ENCODE results near the gene LACTB.

Gene LACTB

DNA sequence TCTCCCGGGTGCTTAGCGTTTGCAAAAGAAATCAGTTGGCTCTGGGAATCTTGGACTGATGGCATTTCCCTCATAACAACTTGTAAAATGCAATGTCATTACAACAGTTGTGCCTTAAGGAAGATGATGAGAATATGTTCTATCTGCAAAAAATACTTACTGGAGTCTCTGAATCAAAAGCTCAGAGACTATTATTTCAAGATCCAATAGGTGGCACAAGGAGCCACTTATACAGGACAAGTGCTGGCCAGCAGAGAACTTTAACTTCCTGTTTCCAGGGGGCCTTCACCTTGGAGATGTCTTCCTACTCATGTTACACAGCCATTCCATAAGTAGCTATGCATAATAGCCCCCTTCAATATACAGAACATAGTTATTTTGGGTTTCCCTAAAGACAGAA is 44.6 kb downstream of the LACTB start:
- in situ Hi-C loops (cut with HindIII; ENCODE audit: low sequenced_read_pairs): no loop called here

DNA sequence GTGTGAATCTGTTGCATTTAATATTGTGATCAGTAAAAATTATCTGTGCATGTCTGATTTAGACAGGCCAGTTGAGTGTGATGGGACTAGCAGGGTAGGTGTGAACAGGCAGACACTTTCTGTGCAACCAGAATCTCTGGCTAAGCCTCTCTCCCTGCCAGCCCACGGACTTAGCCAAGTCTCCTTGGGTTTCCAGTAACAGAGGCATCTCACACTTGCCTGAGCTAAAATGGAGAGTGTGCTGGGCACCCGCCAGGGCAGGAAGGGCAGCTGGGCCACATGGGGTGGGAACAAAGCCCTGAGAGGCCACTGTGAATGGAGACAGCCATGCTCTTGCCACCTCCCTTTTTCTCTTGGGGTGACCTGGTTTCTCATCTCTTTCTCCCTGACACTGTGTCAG is 48.1 kb downstream of the LACTB start:
- in situ Hi-C loops (cut with HindIII; ENCODE audit: low sequenced_read_pairs): no loop called here

DNA sequence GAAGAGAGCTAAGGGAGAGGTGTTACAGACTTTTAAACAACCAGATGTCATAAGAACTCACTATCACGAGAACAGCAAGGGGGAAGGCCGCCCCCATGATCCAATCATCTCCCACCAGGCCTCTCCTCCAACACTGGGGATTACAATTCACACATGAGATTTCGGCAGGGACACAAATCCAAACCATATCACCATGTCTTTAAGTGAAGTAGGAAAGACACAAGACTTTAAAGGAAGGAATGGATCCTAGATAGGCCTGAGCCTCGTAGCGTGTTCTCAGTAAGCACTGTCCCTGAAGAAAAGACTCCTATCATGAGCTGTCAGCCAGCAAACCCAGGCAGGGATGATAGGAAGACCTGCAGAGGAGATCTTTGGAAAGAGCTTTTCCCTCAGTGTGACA is 50.7 kb downstream of the LACTB start:
- in situ Hi-C loops (cut with HindIII; ENCODE audit: low sequenced_read_pairs): no loop called here

DNA sequence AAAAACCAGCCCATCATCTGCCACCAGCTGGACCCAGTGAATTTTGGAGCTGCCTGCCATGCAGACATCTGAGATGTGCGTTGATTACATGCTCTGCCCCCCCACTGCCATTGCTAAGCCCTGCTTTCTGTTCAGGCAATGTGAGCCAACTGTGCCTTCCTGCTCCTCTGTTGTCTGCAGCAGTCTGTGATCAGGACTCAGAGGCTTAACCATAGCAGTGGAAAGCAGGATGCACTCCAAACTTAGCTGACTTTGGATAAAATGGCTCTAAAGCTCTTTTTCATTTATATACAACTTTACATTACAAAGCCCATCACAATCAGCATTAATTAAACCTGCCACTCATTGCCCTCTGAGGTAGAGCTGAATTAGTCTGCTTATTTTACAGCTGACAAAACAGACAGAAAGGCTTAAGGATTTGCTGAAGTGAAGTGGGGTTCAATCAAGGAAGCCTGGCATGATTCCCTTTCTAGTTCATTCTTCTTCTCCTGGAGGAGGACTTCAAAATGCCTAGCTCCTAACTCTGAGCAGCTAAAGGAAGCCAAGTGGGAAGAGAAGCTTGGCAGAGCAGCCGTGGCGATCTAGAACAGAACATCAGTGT is 51.3 kb downstream of the LACTB start:
- in situ Hi-C loops (cut with HindIII; ENCODE audit: low sequenced_read_pairs): no loop called here

DNA sequence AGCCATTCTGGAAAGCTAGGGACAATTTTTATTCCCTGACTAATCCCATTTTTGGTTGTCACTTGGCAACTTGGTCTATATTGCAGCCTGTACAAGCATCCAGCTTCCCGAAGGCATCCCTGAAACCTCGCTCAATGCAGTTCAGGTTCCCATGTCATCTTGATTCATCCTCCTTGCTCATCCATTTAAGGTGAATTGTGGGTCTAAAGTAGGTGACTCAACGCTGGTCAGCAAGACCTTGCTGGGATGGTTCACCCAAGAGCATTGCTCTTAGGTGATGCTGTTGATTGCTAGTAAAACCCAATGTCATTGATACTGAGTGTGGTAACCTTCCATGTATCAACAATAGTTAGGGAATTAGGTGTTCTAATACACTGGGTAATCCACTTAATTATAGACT is 54.6 kb downstream of the LACTB start:
- in situ Hi-C loops (cut with HindIII; ENCODE audit: low sequenced_read_pairs): no loop called here

DNA sequence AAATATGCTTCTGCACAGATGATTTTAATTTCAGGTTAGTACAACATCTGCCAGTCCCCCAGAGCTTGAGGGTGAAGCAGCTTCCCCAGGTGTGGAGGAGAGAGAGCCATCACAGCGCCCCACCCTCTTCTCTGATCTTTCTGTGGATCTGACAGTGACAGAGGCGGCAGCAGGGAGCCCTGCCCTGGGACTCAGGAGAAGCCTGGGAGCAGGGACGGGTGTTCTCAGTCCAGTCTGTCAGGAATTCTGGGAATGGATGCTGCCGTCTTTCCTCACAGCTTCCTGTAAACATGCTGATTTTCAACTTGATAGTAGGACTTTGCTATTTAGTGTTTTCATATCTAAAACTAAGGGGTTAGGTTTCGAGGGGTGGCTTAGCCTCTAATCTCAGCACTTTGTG is 56.4 kb downstream of the LACTB start:
- in situ Hi-C loops (cut with HindIII; ENCODE audit: low sequenced_read_pairs): no loop called here

DNA sequence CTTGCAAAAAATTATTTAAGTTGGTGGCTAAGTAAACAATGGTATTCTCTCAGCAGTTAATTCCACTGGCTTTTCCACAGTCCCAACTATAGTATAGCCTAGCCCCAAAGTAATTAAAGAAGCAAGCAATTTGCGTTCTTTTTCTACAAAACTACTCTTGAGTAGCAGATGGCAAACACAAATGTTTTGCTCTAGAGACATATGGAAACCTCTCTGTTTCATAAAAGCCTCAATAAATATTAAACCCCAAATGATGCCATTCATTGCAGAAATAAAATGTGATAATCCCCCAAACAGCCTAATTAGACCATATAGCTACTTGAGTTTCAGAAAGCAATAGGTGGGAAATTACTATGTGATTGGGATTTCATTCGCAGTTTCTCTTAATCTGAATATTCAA is 59.1 kb downstream of the LACTB start:
- in situ Hi-C loops (cut with HindIII; ENCODE audit: low sequenced_read_pairs): no loop called here

DNA sequence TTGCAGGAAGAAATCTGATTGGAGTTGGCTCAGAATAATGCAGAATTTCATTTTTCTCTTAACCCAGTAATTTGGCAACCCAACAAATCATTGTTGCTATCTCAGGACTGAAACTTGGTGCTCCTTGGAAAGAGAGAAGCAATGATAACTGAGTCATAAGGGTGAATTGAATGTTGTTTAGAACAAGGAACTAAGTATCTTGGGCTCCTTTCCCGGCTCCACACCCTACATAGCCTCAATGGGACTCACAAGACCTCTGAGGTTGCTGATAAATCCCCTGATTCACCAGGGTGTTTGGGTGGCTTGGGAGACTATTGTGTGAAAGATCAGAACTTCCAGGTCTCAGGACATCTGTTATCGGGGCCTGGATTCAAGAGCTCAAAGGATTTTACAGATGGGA is 60.0 kb downstream of the LACTB start:
- in situ Hi-C loops (cut with HindIII; ENCODE audit: low sequenced_read_pairs): no loop called here

DNA sequence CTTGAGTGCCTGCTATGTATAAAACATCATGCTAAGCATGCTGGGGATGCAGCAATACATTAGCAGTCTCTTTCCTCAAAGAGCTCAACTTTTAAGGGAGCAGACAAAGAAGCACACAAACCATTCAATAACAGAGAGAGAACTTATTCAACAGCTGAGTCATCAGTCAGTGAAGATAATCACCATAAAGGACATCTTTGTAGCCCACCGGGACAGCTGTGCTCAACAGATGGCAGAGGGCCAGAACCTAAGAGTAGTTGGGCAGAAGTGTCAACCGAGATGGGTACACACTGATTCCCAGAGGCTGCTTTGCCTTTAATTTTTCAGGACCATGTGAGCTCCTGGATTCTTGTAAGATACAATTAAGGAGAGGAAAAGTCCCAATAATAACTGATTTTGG is 63.5 kb downstream of the LACTB start:
- in situ Hi-C loops (cut with HindIII; ENCODE audit: low sequenced_read_pairs): no loop called here

DNA sequence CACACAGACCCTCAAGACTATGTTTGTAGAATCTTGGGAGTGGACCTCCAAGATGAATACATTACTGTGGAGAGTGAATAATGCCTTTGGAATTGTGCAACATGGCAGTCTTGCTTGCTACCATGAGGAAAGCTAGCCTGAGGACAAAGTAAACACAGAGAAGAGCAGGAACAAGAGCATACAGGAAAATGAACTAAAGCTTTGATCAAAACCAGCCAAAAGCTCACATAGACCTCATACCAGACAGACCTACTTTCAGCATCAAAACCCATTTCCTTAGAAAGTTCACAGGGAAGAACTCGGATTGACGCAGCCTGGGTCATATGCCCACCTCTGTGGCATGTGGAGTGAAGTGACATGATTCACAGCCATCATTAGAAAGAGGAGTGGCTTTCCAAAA is 64.4 kb downstream of the LACTB start:
- in situ Hi-C loops (cut with HindIII; ENCODE audit: low sequenced_read_pairs): no loop called here

DNA sequence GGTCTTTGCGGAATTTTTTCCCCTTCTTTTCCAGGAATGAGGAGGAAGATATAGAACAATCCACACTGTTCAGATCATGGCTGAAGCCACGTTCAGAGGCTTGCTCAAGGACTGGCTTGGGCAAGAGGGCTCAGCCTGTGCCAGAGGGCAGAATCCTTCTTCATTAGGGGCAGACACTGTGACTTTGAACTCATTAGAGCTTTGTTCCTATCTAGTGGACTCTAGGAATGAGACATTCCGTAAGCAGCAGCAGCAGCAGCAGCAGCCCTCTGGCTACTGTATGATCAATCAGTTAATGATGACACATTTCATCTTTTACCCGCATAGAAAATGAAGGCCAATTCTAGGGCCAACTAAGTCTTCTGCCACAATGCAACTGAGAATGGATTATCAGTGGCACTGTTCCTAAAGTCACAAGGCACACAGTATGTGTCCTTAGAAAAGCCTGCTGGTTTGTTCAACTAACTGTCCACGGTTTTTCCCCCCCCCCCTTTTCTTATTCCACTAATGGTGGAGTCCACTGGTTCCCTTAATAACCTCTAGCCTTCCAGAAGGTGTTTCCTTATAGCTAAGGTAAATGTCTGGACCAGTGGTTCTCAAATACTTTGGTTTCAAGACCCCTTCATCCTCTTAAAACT is 66.0 kb downstream of the LACTB start:
- in situ Hi-C loops (cut with HindIII; ENCODE audit: low sequenced_read_pairs): no loop called here

DNA sequence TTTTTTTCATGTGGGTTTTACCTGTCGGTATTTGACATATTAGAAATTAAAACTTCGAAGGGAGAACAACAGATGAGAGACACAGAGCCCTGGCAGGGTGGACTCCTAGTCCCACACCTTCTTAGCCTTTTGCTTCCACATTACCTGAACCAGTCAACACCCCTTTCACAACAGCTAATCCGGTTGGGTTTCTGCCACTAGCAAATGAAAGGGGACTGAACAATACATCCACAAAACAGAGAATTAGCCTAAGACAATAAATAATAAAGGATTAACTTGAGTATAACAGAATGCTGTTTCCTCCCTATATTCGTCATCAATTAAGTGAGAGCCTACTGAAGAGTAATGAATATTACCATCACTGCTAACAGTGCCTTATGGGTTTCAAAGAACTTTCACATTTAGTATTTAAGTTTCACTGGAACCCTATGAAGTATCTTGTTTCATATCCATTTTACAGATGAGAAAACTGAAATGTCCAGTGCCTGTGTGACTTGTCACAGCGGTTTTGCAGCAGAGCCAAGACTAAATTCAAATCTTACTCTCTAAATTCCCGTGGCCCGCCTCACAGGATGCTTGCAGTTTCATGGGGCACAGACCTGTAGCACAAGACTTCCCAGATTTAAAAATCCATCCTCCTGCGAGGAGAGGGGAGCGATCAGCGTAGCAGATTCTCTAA is 66.7 kb downstream of the LACTB start:
- in situ Hi-C loops (cut with HindIII; ENCODE audit: low sequenced_read_pairs): no loop called here

DNA sequence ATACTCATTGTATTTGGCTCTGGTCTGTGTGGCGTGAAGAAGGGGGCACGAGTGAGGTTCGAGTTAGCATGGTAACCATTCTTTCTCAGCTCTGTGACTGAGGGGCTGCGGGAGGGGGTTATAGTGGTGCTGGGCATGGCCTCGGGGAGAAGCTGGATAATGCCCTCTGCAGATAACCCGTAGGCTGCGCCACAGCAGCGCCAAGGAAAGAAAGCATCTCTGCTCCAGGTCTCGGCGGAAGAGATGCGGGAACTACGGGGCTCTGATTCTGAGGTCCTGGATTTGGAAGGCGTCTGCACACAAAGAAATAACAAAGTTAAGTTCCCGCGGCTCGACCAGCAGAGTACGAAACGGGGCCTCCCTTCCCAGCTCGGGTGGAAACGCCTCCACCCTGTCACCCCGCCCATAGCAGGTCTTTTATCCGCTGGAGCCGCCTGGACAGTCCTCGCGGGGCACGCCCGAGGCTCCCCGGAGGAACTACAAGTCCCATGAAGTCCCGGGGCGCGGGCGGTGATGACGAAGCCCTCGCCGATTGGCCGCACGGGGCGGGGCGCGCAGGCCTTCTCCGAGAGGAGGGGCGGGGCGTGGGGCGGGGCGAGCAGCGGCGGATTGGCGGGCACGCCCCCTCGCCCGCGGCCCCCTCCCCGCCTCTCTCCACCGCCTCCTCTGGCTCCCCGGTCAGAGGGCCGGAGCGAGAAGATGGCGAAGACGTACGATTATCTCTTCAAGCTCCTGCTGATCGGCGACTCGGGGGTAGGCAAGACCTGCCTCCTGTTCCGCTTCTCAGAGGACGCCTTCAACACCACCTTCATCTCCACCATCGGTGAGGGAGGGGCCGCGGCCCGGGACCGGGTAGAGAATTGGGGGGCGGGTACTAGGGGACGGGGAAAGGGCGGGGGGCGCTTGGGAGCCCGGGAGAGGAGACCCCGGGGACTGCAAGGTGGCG is 67.5 kb downstream of the LACTB start, which contains the start of gene RAB8B:
Gene RAB8B (plus strand): TSS at position 681 of the 946 bp plus-strand sequence. CDS start 19 bp downstream, at position 700.
- in situ Hi-C loops (cut with HindIII; ENCODE audit: low sequenced_read_pairs): no loop called here

DNA sequence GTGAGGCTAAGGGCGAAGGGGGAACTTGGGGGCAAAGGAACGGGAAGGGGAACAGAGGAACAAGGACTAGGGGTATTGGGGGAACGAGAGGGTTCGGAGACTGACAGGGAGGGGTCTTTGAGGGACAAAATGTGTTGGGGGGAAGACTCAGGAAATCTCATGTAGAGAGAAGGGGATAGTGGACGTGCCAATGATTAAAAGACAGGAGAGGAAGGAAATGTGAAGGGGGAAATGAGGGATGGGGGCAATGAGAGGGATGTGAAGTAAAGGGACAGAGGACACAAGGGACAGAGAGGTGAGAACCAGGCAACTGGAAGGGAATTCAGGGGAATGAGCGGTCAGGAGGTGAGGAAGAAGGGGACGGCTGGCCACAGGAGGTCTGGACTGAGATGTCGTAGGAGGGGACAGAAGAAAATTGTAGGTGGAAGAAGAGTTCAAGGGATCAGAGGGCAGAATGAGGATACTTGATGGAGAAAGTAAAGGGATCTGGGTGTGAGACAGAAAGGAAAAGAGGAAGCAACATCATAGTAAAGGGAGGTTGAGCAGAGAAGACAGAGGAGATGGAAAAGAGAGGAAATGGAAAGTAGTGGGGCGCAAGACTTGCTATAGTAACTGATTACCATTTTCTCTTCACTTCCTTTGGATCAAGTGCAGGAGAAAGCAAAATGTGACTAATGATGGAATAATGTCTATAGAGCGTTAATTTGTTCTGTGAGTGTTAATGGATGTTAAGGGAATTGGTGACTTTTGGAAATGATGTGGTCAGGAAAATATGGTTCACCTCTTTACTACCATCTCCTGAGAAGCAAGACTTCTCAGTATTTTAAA is 68.5 kb downstream of the LACTB start:
- in situ Hi-C loops (cut with HindIII; ENCODE audit: low sequenced_read_pairs): loop anchor here (5.0 kb wide), 1 partner anchor 87 kb away; the partner anchor contains the start of gene APH1B

DNA sequence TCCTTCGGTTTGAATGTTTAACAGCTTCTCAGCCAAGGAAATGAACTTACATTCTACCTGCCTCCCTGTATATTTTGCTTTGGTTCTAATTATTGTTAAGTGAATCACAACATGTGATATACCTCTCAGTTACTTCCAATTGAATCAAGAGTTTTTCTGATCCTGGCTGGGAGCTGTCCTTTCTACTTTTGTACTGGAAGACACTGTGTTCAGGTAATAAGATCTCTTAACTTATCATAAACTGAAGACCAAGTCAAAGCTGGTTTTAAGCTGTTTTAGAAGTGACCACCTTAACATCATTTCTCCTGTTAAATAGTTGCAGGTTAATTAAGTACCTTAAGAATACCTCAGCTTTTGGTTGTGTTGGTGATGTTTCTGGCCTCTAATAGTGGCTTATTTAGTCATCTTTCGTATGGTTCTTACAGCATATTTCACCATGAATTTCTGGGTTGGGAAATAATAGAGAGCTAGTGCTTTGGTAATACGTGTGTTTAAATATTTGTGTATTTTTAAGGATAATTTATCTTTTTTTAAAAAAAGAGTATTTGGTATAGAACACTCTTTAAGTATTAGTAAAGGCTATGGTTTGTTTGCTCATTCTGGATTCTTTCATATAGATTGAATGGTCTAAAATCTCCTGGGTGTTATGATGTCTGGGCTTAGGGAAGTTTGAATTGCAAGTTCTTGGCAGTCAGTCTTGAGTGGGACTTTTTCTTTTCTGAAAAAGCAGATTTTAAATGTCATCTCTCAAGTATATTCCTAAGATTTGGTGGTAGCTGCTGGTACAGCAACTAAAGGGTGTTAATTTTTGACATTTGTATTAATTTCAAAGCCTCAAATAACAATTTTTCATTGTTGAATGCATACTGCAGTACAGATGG is 69.3 kb downstream of the LACTB start:
- in situ Hi-C loops (cut with HindIII; ENCODE audit: low sequenced_read_pairs): loop anchor here (5.0 kb wide), 1 partner anchor 86 kb away; the partner anchor contains the start of gene APH1B
